ENCODE results near the gene LTA4H.

The LTA4H gene

GRCh38 chr12:95996034-95996658 lies 39.2 kb downstream of the LTA4H start, which contains the start of gene HAL:
HAL (minus strand) TSS chr12:95996344; CDS start chr12:95995910, 434 bp downstream.
- no peak for TF ChIP-seq CTCF (conservative IDR thresholded peaks at IDR 0.05)
- no peak within 1 kb of the TSS for H3K27ac ChIP-seq

- H3K27ac ChIP-seq, result no peak overlapping the region
- TF ChIP-seq ZFX (IDR thresholded peaks at IDR 0.05) (no peak), CTCF (conservative IDR thresholded peaks at IDR 0.05) (no peak)
These were observed 40.0 kb downstream of the LTA4H start for GRCh38 chr12:95995238-95996031.

GRCh38 chr12:95994476-95994875 lies 40.9 kb downstream of the LTA4H start:
- no peak overlapping the region for H3K27ac ChIP-seq
- no peak for TF ChIP-seq ZFX (IDR thresholded peaks at IDR 0.05)
- no peak for TF ChIP-seq CTCF (conservative IDR thresholded peaks at IDR 0.05)

GRCh38 chr12:95993907-95994306 lies 41.5 kb downstream of the LTA4H start:
- H3K27ac ChIP-seq, result no peak overlapping the region
- TF ChIP-seq ZFX (IDR thresholded peaks at IDR 0.05) (no peak), CTCF (conservative IDR thresholded peaks at IDR 0.05) (no peak)

- no peak for TF ChIP-seq ZFX (IDR thresholded peaks at IDR 0.05)
- no peak for TF ChIP-seq CTCF (conservative IDR thresholded peaks at IDR 0.05)
- H3K27ac ChIP-seq, result no peak overlapping the region
These were observed 45.3 kb downstream of the LTA4H start for GRCh38 chr12:95990136-95990535.

GRCh38 chr12:95989504-95990123 lies 45.8 kb downstream of the LTA4H start:
- no peak for TF ChIP-seq ZFX (IDR thresholded peaks at IDR 0.05)
- TF ChIP-seq CTCF (conservative IDR thresholded peaks at IDR 0.05), result no peak
- H3K27ac ChIP-seq, result no peak overlapping the region
